Fibroblast of villous mesenchyme (primary cell): ENCODE measurements around the gene GALNTL6. TPM values are rescaled to one million over a fixed set of nuclear protein-coding genes. Genes with fewer than 3 reads are reported as not detected.

ENCODE experiments used
- DNase-seq: peaks from one replicate; pipeline ENCODE4 v3.0.0-alpha.2; 2010; ENCODE audit warnings: low read depth
- H3K4me3 ChIP-seq: 2 replicates; pipeline ENCODE4 v1.5.1; 2011; ENCODE audit warnings: low read depth, mild to moderate bottlenecking, low read length
- total RNA-seq: library from RNA; depleted of rRNA; stranded (reverse); fragments of >200 nt; gene quantifications from 2 replicates; pipeline ENCODE4 v1.2.3, GENCODE V29; 2012
- TF ChIP-seq, protein P1 (sequence below): IDR thresholded peaks from 2 replicates; pipeline ENCODE4 v1.5.1; 2012; ENCODE audit warnings: low read depth, mild to moderate bottlenecking, low read length; ENCODE audit not compliant: insufficient read depth

GALNTL6 gene
- total RNA-seq, 1 donor: not detected

DNA sequence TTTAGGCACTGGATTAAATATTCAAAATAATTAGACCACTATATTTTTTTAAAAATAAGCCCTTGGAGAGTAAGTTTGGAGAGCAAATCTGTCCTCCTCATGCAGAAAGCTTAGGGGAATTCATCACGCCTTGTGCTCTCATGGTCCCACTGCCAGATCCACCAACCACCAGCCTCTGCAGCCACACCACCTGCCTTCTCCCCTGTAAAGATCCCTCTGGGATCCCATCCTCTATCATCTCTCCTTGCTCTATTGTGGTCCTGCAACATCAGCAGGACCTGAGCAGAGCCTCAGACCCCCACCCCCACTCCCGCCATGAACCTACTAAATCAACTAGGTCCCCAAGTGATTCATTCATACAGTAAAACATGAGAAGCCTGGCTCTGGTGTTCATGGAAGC, 872.8 kb downstream of the GALNTL6 start:
- no peak for DNase-seq
- no peak overlapping the region for H3K4me3 ChIP-seq
- TF ChIP-seq, protein P1, sequence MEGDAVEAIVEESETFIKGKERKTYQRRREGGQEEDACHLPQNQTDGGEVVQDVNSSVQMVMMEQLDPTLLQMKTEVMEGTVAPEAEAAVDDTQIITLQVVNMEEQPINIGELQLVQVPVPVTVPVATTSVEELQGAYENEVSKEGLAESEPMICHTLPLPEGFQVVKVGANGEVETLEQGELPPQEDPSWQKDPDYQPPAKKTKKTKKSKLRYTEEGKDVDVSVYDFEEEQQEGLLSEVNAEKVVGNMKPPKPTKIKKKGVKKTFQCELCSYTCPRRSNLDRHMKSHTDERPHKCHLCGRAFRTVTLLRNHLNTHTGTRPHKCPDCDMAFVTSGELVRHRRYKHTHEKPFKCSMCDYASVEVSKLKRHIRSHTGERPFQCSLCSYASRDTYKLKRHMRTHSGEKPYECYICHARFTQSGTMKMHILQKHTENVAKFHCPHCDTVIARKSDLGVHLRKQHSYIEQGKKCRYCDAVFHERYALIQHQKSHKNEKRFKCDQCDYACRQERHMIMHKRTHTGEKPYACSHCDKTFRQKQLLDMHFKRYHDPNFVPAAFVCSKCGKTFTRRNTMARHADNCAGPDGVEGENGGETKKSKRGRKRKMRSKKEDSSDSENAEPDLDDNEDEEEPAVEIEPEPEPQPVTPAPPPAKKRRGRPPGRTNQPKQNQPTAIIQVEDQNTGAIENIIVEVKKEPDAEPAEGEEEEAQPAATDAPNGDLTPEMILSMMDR: no peak

DNA sequence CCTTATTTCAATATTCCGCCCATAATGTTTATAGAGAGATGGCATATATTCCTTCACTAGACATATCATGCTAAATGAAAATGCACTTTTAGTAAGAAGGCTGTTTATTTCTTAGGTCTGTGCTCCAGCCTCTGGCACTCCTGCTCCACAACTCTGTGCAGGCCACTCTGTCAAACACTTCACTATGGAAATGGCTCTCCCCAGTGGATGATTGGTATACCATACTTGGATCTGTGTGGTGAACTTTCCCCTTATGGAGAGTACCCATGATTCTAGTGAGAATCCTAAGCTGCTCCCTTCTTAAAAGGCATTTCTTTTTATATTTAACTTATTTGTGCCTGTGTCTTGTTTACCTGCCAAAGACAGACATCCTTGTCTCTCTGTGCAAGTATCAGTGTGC, 875.3 kb downstream of the GALNTL6 start:
- DNase-seq: no peak
- H3K4me3 ChIP-seq: no peak overlapping the region
- TF ChIP-seq, protein P1: no peak

DNA sequence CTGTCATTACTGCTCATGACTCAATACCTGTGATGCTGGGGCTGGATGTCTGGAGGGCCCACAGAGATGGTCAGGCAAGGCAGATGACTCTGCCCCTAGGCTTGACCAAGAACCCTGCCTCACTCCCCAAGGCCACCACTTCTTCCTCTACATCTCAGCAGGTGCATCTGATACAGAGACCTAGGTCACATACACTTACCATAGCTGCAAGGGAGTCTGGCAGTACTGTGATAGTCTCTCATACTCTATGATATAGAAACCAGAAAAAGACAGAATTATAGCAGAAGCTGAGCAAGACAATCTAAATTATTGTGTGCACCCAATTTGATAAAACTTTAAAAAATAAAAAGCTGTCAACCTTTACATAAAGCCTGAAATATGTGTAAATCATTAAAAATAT, 878.3 kb downstream of the GALNTL6 start:
- DNase-seq: no peak
- TF ChIP-seq, protein P1: no peak

DNA sequence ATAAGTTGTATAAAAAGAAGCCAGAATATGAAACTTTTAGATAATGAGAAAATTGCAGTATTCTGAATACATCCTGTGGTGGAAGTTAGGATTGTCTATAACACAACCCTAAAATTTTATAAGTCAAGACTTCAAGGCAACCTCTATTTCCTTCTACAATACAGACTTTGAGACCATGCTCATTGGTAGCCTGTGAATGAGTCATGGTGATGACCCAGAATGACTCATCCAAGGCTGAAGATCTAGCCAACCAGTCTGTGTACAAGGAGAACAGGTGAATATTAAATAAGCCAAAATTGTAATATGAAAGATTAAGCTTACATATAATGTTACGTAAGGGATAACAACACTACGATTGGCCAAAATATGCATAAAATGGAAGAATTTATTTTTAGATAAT, 879.5 kb downstream of the GALNTL6 start:
- no peak overlapping the region for H3K4me3 ChIP-seq
- TF ChIP-seq, protein P1: no peak
- DNase-seq: no peak

More for the DNA sequence above, 878.3 kb downstream of the GALNTL6 start:
- no peak overlapping the region for H3K4me3 ChIP-seq

DNA sequence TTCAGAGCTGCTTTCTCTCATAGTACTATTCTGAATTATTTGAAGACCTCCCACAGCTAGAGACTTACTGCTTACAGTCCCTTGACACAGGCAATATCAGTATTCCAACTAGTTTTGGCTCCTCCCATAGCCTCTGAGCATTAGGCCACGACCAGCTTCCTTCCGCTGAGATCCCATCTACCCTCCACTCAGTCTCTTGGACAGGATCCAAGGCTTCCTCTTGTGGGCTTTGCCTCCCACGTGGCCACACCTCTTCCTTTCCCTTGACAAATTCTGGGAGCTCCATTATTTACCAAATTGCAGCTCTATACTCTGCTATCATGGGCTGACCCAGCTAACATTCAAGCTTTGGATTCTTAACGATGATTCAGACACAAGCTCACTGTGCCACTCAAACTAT, 885.1 kb downstream of the GALNTL6 start:
- H3K4me3 ChIP-seq: no peak overlapping the region
- DNase-seq: no peak
- TF ChIP-seq, protein P1: no peak

DNA sequence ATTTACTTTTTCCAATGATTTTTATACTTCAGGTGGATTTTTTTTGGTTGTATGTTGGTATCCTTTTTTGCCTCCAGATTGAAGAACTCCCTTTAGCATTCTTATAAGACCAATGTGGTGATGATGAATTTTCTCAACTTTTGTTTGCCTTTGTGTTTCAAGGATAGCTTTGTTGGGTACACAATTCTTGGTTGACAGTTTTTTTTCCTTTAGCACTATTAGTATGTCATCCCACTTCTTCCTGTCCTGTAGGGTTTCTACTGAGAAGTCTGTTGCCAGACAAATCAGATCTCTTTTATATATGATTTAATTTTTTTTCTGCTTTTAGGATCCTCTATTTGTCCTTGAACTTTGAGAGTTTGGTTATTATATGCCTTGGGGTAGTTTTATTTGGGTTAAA, 892.4 kb downstream of the GALNTL6 start:
- TF ChIP-seq, protein P1: no peak
- H3K4me3 ChIP-seq: no peak overlapping the region
- DNase-seq: no peak

DNA sequence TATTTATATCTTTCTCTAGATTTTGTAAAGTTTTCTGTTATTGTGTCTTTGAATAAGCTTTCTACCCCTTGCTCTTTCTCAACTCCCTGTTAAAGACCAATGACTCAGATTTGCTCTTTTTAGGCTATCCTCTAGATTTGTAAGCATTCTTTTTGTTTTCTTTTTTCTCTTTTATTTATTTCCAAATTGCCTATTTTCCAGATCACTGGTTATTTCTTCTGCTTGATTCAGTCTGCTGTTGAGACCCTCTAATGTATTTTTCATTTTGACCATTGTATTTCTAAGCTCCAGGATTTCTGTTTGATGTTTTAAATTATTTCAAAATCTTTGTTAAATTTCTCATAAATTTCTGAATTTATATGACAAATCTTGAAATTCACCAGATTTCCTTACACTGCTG, 892.8 kb downstream of the GALNTL6 start:
- DNase-seq: no peak
- TF ChIP-seq, protein P1: no peak
- no peak overlapping the region for H3K4me3 ChIP-seq
